ENCODE measurements around the gene PIEZO2.

The PIEZO2 gene

DNA sequence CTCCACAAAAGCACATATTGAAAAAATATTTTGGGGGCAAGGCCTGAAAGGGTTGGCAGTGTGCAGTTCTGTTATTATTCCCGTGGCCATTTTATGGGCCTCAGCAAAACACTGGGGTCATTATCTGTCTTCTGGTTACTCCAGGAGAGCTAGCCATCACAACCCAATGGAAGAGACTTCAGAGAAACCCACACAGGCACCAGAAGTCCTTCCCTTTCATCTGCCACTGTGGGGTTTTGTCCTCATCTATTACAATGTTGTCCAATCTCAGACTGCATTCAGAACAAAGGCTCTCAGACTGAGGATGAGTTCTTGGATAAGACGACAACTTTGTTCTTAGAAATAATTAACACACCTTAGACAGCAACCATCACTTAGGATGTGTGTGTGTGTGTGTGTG, 98.4 kb downstream of the PIEZO2 start:
- no peak for ATAC-seq (ENCODE audit: low read depth)

GRCh38 chr18:11047817-11048216, 101.6 kb downstream of the PIEZO2 start:
- no peaks in the 10 kb centered on the region for H3K36me3 Mint-ChIP-seq
- H3K4me3 Mint-ChIP-seq, result no peak overlapping the region
- no peak for ATAC-seq (ENCODE audit: low read depth)
- no peaks in the 10 kb centered on the region for H3K4me1 Mint-ChIP-seq
- no peaks in the 10 kb centered on the region for H3K27me3 Mint-ChIP-seq
- no peak for DNase-seq (ENCODE audit: low spot score in 2 of 2)
- no peak overlapping the region for H3K27ac Mint-ChIP-seq
- H3K9me3 Mint-ChIP-seq, result no peaks in the 10 kb centered on the region

More for the DNA sequence above, 98.4 kb downstream of the PIEZO2 start:
- Mint-ChIP-seq H3K36me3 (no peaks in the 10 kb centered on the region), H3K9me3 (no peaks in the 10 kb centered on the region), H3K4me1 (no peaks in the 10 kb centered on the region), H3K4me3 (no peak overlapping the region), H3K27ac (no peak overlapping the region), H3K27me3 (no peaks in the 10 kb centered on the region)
- DNase-seq (ENCODE audit: low spot score in 2 of 2), result no peak

DNA sequence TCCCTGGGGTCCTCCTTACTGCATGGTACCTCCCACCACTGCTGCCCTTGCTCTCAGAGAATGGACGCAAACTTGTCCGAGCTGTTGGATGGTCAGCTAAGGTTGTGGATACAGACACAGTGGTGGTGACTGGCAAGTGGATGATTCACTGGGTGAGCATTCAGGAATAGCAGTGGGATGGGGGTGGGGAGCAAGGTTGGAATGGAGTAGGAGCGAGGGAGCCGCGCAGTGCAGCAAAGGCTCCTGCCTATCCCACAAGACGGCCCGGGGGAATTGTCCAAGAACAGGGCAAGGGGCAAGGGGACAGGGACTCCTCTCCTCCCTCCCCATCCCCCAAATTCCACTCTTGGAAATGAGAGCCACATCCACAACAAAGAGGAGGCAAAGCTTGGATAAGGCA, 102.2 kb downstream of the PIEZO2 start:
- ATAC-seq (ENCODE audit: low read depth) (no peak), DNase-seq (ENCODE audit: low spot score in 2 of 2) (no peak)
- H3K9me3 Mint-ChIP-seq, result no peaks in the 10 kb centered on the region
- H3K4me3 Mint-ChIP-seq, result no peak overlapping the region
- no peaks in the 10 kb centered on the region for H3K36me3 Mint-ChIP-seq
- H3K27ac Mint-ChIP-seq, result no peak overlapping the region
- no peaks in the 10 kb centered on the region for H3K27me3 Mint-ChIP-seq
- no peaks in the 10 kb centered on the region for H3K4me1 Mint-ChIP-seq

- no peaks in the 10 kb centered on the region for H3K27me3 Mint-ChIP-seq
- DNase-seq (ENCODE audit: low spot score in 2 of 2), result no peak
- ATAC-seq (ENCODE audit: low read depth), result no peak
- no peaks in the 10 kb centered on the region for H3K4me1 Mint-ChIP-seq
- no peaks in the 10 kb centered on the region for H3K36me3 Mint-ChIP-seq
- H3K27ac Mint-ChIP-seq, result no peak overlapping the region
- no peaks in the 10 kb centered on the region for H3K9me3 Mint-ChIP-seq
- no peak overlapping the region for H3K4me3 Mint-ChIP-seq
These were observed 103.2 kb downstream of the PIEZO2 start for GRCh38 chr18:11046140-11046539.

DNA sequence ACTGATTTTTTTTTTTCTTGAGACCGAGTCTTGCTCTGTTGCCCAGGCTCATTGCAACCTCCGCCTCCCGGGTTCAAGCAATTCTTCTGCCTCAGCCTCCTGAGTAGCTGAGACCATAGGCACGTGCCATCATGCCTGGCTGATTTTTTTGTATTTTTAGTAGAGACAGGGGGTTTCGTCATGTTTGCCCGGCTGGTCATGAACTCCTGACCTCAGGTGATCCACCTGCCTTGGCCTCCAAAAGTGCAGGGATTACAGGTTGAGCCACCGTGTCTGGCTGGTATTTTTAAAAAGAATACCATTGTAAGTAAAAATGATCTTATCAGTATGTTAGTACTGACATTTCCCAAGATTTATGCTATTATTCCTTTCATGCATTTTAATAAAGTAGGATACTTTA, 105.7 kb downstream of the PIEZO2 start:
- Mint-ChIP-seq H3K36me3 (no peaks in the 10 kb centered on the region), H3K4me3 (no peak overlapping the region), H3K4me1 (no peaks in the 10 kb centered on the region), H3K27ac (no peak overlapping the region), H3K27me3 (peaks cover 3% of the 10 kb centered on the region), H3K9me3 (no peaks in the 10 kb centered on the region)
- no peak for ATAC-seq (ENCODE audit: low read depth)
- DNase-seq (ENCODE audit: low spot score in 2 of 2), result no peak

GRCh38 chr18:11042247-11042646, 107.1 kb downstream of the PIEZO2 start:
- Mint-ChIP-seq H3K4me3 (no peak overlapping the region), H3K9me3 (no peaks in the 10 kb centered on the region), H3K4me1 (no peaks in the 10 kb centered on the region), H3K27ac (no peak overlapping the region), H3K36me3 (no peaks in the 10 kb centered on the region), H3K27me3 (peaks cover 3% of the 10 kb centered on the region)
- ATAC-seq (ENCODE audit: low read depth) (no peak), DNase-seq (ENCODE audit: low spot score in 2 of 2) (no peak)

- Mint-ChIP-seq H3K4me3 (no peak overlapping the region), H3K4me1 (no peaks in the 10 kb centered on the region), H3K36me3 (no peaks in the 10 kb centered on the region), H3K9me3 (no peaks in the 10 kb centered on the region), H3K27me3 (peaks cover 3% of the 10 kb centered on the region), H3K27ac (no peak overlapping the region)
- ATAC-seq (ENCODE audit: low read depth) (no peak), DNase-seq (ENCODE audit: low spot score in 2 of 2) (no peak)
These were observed 108.3 kb downstream of the PIEZO2 start for GRCh38 chr18:11040823-11041656.

- H3K4me3 Mint-ChIP-seq, result no peak overlapping the region
- H3K27me3 Mint-ChIP-seq, result peaks cover 3% of the 10 kb centered on the region
- no peaks in the 10 kb centered on the region for H3K36me3 Mint-ChIP-seq
- ATAC-seq (ENCODE audit: low read depth), result no peak
- H3K4me1 Mint-ChIP-seq, result no peaks in the 10 kb centered on the region
- H3K9me3 Mint-ChIP-seq, result no peaks in the 10 kb centered on the region
- DNase-seq (ENCODE audit: low spot score in 2 of 2), result no peak
- H3K27ac Mint-ChIP-seq, result no peak overlapping the region
These were observed 109.0 kb downstream of the PIEZO2 start for GRCh38 chr18:11040359-11040758.

- ATAC-seq (ENCODE audit: low read depth) (no peak), DNase-seq (ENCODE audit: low spot score in 2 of 2) (no peak)
- Mint-ChIP-seq H3K4me1 (no peaks in the 10 kb centered on the region), H3K4me3 (no peak overlapping the region), H3K9me3 (no peaks in the 10 kb centered on the region), H3K27ac (no peak overlapping the region), H3K27me3 (peaks cover 3% of the 10 kb centered on the region), H3K36me3 (no peaks in the 10 kb centered on the region)
These were observed 111.7 kb downstream of the PIEZO2 start for GRCh38 chr18:11037533-11038240.

DNA sequence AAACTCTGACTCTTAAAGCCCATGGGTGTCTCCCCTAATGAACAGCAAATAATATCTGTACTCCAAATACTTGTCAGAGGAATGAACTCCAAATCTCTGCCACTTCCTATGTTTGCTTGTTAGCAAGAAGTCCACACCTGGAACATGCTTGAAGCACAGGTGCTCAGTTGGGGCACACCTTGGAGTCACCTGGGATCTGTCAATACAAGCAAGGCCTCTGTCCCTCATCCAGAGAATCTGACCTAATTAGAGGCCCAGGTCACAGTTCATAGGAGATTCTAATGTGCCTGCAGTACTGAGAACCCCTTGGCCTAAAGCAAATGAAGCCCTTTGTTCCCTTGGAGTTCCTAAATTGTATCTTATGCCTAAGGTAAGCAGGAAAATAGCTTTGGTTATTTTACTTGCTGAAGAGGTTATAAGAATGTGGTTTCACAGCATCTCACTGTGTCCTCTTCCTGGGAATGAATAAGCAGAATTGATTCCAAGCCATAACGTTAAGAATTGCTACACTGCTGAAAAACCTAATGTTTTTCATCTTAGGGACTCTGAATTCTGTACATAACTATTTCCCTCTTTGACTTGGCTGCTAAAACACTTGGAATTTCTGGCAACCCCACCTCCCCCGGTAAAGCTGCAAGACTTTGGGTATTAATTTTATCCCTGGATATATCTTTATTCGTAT, 113.4 kb downstream of the PIEZO2 start:
- Mint-ChIP-seq H3K9me3 (no peaks in the 10 kb centered on the region), H3K4me3 (no peak overlapping the region), H3K27ac (no peak overlapping the region), H3K4me1 (no peaks in the 10 kb centered on the region), H3K36me3 (no peaks in the 10 kb centered on the region), H3K27me3 (peaks cover 3% of the 10 kb centered on the region)
- no peak for DNase-seq (ENCODE audit: low spot score in 2 of 2)
- no peak for ATAC-seq (ENCODE audit: low read depth)

DNA sequence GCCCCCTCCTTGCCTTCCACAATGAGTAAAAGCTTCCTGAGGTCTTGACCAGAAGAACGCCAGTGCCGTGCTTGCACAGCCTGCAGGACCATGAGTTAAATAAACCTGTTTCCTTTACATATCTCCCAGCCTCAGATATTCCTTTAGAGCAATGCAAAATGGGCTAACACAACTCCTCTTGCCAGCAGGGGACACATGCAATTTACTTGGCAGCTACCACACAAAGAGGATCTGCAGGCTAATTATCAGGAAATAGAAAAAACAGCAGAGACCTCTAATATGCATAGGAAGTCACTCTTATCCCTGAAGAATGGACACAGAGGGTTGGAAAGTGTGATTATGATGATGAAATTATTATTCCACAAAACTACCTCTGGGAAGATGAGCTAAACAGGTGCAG, 114.0 kb downstream of the PIEZO2 start:
- DNase-seq (ENCODE audit: low spot score in 2 of 2) (no peak), ATAC-seq (ENCODE audit: low read depth) (no peak)
- Mint-ChIP-seq H3K27me3 (peaks cover 2% of the 10 kb centered on the region), H3K27ac (no peak overlapping the region), H3K4me3 (no peak overlapping the region), H3K9me3 (no peaks in the 10 kb centered on the region), H3K4me1 (no peaks in the 10 kb centered on the region), H3K36me3 (no peaks in the 10 kb centered on the region)

DNA sequence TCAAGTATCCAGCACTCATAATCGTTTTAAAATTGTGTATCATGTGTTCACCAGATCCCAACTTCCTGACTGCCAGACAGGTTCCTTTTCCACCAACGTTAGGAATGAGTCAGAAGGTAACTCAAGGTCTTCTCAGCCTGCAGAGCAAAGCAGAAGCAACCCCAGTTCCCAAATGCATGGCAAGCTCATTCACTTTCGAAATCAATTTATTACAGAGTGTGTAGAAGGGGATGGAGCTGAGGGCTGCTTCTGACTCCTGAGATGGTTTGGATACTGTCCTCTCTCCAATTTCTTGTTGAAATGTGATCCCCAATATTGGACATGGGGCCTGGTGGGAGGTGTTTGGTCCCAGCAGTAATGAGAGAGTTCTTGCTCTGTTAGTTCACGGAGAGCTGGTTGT, 114.5 kb downstream of the PIEZO2 start:
- ATAC-seq (ENCODE audit: low read depth) (no peak), DNase-seq (ENCODE audit: low spot score in 2 of 2) (no peak)
- H3K36me3 Mint-ChIP-seq, result no peaks in the 10 kb centered on the region
- H3K9me3 Mint-ChIP-seq, result no peaks in the 10 kb centered on the region
- H3K27me3 Mint-ChIP-seq, result peaks cover 2% of the 10 kb centered on the region
- H3K27ac Mint-ChIP-seq, result no peak overlapping the region
- no peak overlapping the region for H3K4me3 Mint-ChIP-seq
- no peaks in the 10 kb centered on the region for H3K4me1 Mint-ChIP-seq

DNA sequence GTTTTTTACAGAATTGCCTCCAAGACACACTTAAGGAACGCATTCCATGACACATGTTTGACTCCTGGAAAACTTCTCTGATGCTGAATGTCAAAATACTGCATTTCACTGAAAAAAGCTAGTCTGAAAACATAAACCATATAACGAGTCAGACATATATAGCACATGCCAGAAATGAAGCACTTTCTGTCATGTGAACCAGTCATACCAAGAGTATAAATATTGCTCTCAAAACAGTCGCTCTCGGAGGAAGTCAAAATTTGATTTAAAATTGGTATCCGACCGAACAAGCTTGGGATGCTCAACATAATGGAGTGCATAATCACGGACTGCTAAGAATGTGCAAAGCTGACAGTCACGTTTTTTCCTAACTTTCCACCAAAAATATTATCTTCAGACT, 115.9 kb downstream of the PIEZO2 start:
- DNase-seq (ENCODE audit: low spot score in 2 of 2) (no peak), ATAC-seq (ENCODE audit: low read depth) (no peak)
- Mint-ChIP-seq H3K4me3 (no peak overlapping the region), H3K9me3 (no peaks in the 10 kb centered on the region), H3K27me3 (peaks cover 2% of the 10 kb centered on the region), H3K4me1 (no peaks in the 10 kb centered on the region), H3K36me3 (no peaks in the 10 kb centered on the region), H3K27ac (no peak overlapping the region)

- no peak overlapping the region for H3K4me3 Mint-ChIP-seq
- H3K27me3 Mint-ChIP-seq, result peaks cover 2% of the 10 kb centered on the region
- ATAC-seq (ENCODE audit: low read depth), result no peak
- no peaks in the 10 kb centered on the region for H3K9me3 Mint-ChIP-seq
- H3K36me3 Mint-ChIP-seq, result no peaks in the 10 kb centered on the region
- DNase-seq (ENCODE audit: low spot score in 2 of 2), result no peak
- H3K27ac Mint-ChIP-seq, result no peak overlapping the region
- H3K4me1 Mint-ChIP-seq, result no peaks in the 10 kb centered on the region
These were observed 117.4 kb downstream of the PIEZO2 start for GRCh38 chr18:11031966-11032365.
